ENCODE measurements around the gene HOPX.

- TF ChIP-seq CTCF (IDR thresholded peaks at IDR 0.05 in 4 of 5, conservative IDR thresholded peaks at IDR 0.05 in 1 of 5), result no peak
- no peak for TF ChIP-seq POLR2A (IDR thresholded peaks at IDR 0.05)
These were observed 61.3 kb downstream of the HOPX start for GRCh38 chr4:56619816-56620215.

Data from gastrocnemius medialis (tissue), 4 donors.